T-cell (primary cell): ENCODE results near the gene MYOM1. TPM values are rescaled to one million over a fixed set of nuclear protein-coding genes. Genes with fewer than 3 reads are reported as not detected.
"Not testable (repeated sequence)": the region's sequence is repeated elsewhere in the genome, so short reads cannot be mapped to it uniquely, and the experiment has no call there.

Experiments
- ATAC-seq, 4 experiments: fragments of 200-7000 bp in 3 of 4; fragments of 150-1000 bp in 1 of 4; cut with Tn5 transposase; replicated peaks in 1 of 4; 1 replicate in 3 of 4; 2 replicates in 1 of 4; pipeline ENCODE4 v1.10.0; 2021; ENCODE audit warnings: moderate library complexity in 3 of 4, mild to moderate bottlenecking in 2 of 4, moderate number of reproducible peaks in 1 of 4
- CTCF ChIA-PET, 2 donors: fragments of 300-600 bp; sonication (Branson Sonifier 250); formaldehyde crosslinking; loops; one replicate each; lab custom pipeline; 2022; ENCODE audit warnings: antibody characterized with exemption in 2 of 2; lab: Charles Lee
- POLR2A ChIA-PET, 2 donors: fragments of 300-600 bp; sonication (Branson Sonifier 250); formaldehyde crosslinking; loops; one replicate each; lab custom pipeline; 2022; ENCODE audit warnings: antibody characterized with exemption in 2 of 2; lab: Charles Lee
- DNase-seq, 35 experiments: peaks; one replicate each; pipeline versions ENCODE4 v3.0.0 to v3.0.0-alpha.2; 2013 to 2023
- H3K27ac ChIP-seq: one replicate; pipeline ENCODE4 v1.5.1; 2013; ENCODE audit warnings: low read length
- H3K27me3 ChIP-seq, 2 experiments: replicated peaks in 1 of 2; 1 replicate in 1 of 2; 2 replicates in 1 of 2; pipeline versions ENCODE4 v1.6.1 to v1.7.0; 2013; ENCODE audit warnings: low read length in 1 of 2, mixed read lengths in 1 of 2; ENCODE audit not compliant: control insufficient read depth in 2 of 2, insufficient read depth in 2 of 2; ENCODE audit errors: extremely low read depth in 1 of 2
- H3K36me3 ChIP-seq, 2 donors: 1 replicate in 1 of 2; 2 replicates in 1 of 2; pipeline versions ENCODE4 v1.6.1 to v1.7.0; 2013; ENCODE audit warnings: low read length in 1 of 2; ENCODE audit not compliant: control insufficient read depth in 2 of 2, insufficient read depth in 1 of 2; ENCODE audit errors: extremely low read depth in 1 of 2
- H3K4me1 ChIP-seq, 2 experiments: 1 replicate in 1 of 2; 2 replicates in 1 of 2; pipeline versions ENCODE4 v1.6.1 to v1.7.0; 2013; ENCODE audit warnings: low read length in 2 of 2, mixed read lengths in 1 of 2; ENCODE audit not compliant: insufficient read depth in 2 of 2, control insufficient read depth in 1 of 2; ENCODE audit errors: extremely low read depth in 1 of 2
- H3K4me3 ChIP-seq, 2 donors: 1 replicate in 1 of 2; 2 replicates in 1 of 2; pipeline versions ENCODE4 v1.5.1 to v1.7.0; 2013; ENCODE audit warnings: mild to moderate bottlenecking in 2 of 2, low read length in 1 of 2, moderate library complexity in 1 of 2; ENCODE audit not compliant: control insufficient read depth in 1 of 2; ENCODE audit errors: extremely low read depth in 1 of 2
- H3K9me3 ChIP-seq: 2 replicates; pipeline ENCODE4 v1.7.0; 2013
- H3K27ac Mint-ChIP-seq, 2 donors: one replicate each; pipeline ENCODE4 v1.8.0; 2020 to 2021; ENCODE audit warnings: mild to moderate bottlenecking in 2 of 2, mixed read lengths in 2 of 2
- H3K27me3 Mint-ChIP-seq, 2 donors: one replicate each; pipeline ENCODE4 v1.8.0; 2021 to 2022; ENCODE audit warnings: mixed read lengths in 2 of 2
- H3K36me3 Mint-ChIP-seq: one replicate; pipeline ENCODE4 v1.8.0; 2021; ENCODE audit warnings: mixed read lengths
- H3K4me1 Mint-ChIP-seq, 3 donors: one replicate each; pipeline ENCODE4 v1.8.0; 2020 to 2022; ENCODE audit warnings: mixed read lengths in 3 of 3, mild to moderate bottlenecking in 1 of 3
- H3K4me3 Mint-ChIP-seq, 3 donors: one replicate each; pipeline ENCODE4 v1.8.0; 2020 to 2022; ENCODE audit warnings: mild to moderate bottlenecking in 3 of 3, mixed read lengths in 3 of 3, moderate library complexity in 3 of 3
- H3K9me3 Mint-ChIP-seq, 3 donors: one replicate each; pipeline ENCODE4 v1.8.0; 2020 to 2022; ENCODE audit warnings: mixed read lengths in 3 of 3
- WGBS: methylation state at CpG from one replicate; pipeline ENCODE4 v1.1.5; 2013; ENCODE audit warnings: missing lambda C conversion rate; ENCODE audit not compliant: insufficient coverage; 5-methylcytosine and 5-hydroxymethylcytosine counted together
- total RNA-seq, 35 experiments: library from RNA in 6 of 35; stranded (reverse) in 6 of 35; fragments of 120-200 nt in 1 of 35; gene quantifications; one replicate each; pipeline versions ENCODE4 v1.2.1 to v1.2.4 and lab custom pipeline; 2013 to 2026

Gene MYOM1
- total RNA-seq, 5 donors from 2014 or later (not counting 1 experiment from before 2014, with no cell fraction given), result 0.98 to 7.0 (median 1.9) TPM

DNA sequence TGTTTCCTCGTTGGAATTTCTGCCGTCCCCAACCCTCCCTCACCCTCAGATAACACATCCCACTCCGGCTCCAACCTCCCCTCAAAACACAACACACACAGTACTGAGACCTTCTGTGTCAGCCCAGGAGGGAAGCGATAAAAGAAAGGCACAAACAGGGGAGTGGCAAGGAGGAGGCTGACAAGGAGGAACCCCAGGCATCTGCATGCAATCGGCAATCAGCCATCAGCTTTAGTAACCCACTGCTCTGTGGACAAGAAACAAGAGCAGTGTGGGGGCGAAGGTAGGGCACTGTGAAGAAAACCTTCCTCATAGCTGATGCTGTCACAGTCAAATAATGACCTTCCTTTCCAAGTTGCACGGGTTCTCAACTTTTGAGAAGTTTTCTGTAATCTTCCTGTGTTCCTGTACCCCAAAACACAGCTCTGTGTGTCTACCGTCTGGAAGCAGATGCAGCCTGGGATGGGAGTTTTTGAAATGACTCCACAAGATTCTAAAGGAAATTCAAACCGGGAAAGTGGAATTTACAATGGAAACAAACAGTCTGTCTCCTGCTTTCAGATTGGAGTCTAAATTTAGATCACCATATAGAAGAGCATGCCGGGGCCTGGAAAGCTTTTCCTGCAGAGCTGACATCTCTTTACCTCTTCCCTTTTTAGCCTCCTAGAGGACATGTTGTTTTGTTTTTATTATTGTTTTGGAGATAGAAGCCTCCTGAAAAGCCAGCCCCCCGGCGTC is 190.4 kb downstream of the MYOM1 start:
- H3K27me3 ChIP-seq, result no peaks in the 10 kb centered on the region
- ATAC-seq, result no peak
- H3K4me1 Mint-ChIP-seq, result peaks cover 0 to 10% (median 0%) of the 10 kb centered on the region in 3 donors
- H3K36me3 Mint-ChIP-seq, result no peaks in the 10 kb centered on the region
- H3K9me3 Mint-ChIP-seq, result no peaks in the 10 kb centered on the region
- no peak for DNase-seq
- ChIA-PET POLR2A (interaction anchor here in 1 of 2 donors (0.6 kb wide), 1 partner anchor 84 kb away, joined by 3 read pairs; no protein-coding TSS in a partner anchor), CTCF (no interaction called here)
- H3K4me3 ChIP-seq, result no peak overlapping the region
- 40% methylated on average over 1 of the region's 12 CpGs for WGBS
- H3K27me3 Mint-ChIP-seq, result no peaks in the 10 kb centered on the region
- H3K4me3 Mint-ChIP-seq, result no peak overlapping the region
- no peaks in the 10 kb centered on the region for H3K36me3 ChIP-seq
- peak overlapping the region in 1 of 2 donors; percentile 49 for H3K27ac Mint-ChIP-seq
- H3K27ac ChIP-seq, result no peak overlapping the region
- no peaks in the 10 kb centered on the region for H3K4me1 ChIP-seq
- H3K9me3 ChIP-seq, result no peaks in the 10 kb centered on the region

DNA sequence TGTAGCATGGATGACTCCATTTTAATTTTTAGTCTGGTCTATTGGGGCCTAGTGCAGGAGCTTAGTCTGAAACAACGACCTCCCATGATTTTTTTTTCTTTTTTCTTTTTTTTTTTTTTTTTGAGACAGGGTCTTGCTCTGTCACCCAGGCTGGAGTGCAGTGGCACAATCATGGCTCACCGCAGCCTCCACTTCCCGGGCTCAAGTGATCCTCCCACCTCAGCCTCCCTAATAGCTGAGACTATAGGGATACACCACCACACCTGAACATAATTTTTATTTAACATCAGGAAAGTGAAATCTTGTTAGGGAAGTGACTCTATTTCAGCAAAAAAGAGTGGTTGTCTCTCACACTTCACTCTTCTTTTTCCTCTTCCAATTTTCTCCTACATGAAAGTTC is 191.7 kb downstream of the MYOM1 start:
- H3K36me3 Mint-ChIP-seq, H3K9me3 Mint-ChIP-seq, H3K27ac ChIP-seq, H3K27me3 Mint-ChIP-seq, H3K36me3 ChIP-seq, H3K4me1 Mint-ChIP-seq, H3K4me3 ChIP-seq, DNase-seq, ATAC-seq, H3K27me3 ChIP-seq, H3K4me1 ChIP-seq, CTCF ChIA-PET, H3K27ac Mint-ChIP-seq, H3K9me3 ChIP-seq, H3K4me3 Mint-ChIP-seq: not testable (repeated sequence)
- POLR2A ChIA-PET, result interaction anchor here in 1 of 2 donors (0.6 kb wide), 1 partner anchor 10 kb away, joined by 4 read pairs; no protein-coding TSS in a partner anchor
- 67% methylated on average over 1 of the region's 3 CpGs for WGBS

DNA sequence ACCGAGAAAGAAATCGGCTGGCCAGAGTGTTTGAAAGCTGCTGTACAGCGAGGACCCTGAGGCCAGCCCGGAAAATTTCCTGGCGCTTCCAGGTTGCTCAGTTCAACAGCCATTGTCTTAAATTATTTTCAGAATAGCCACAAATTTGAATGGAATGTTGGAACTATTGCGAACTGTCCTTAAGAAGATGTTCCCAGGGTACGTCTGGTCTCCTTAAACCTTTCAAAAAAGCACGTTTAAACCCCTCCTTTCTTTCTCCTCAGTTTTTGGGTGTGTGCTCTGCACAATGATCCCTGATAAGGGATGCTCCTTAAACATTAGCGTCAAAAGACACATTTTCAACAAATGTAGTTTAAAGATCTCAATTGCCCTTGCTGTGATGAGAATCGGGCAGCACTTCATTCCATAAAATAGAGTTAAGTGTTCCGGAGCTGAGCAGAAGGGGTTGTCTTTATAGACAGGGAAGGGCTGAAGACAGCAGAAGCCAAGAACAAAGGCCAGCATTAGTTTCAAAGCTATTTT is 192.3 kb downstream of the MYOM1 start:
- Histone ChIP-seq H3K36me3 (no peaks in the 10 kb centered on the region), H3K27ac (no peak overlapping the region), H3K27me3 (no peaks in the 10 kb centered on the region), H3K4me3 (no peak overlapping the region), H3K4me1 (no peaks in the 10 kb centered on the region), H3K9me3 (no peaks in the 10 kb centered on the region)
- no peaks in the 10 kb centered on the region for H3K27me3 Mint-ChIP-seq
- ATAC-seq, result no peak
- no peak for DNase-seq
- no peaks in the 10 kb centered on the region for H3K9me3 Mint-ChIP-seq
- ChIA-PET CTCF (no interaction called here), POLR2A (interaction anchor here in 1 of 2 donors (0.6 kb wide), 1 partner anchor 9 kb away, joined by 4 read pairs; no protein-coding TSS in a partner anchor)
- 95% methylated on average over 6 of the region's 11 CpGs for WGBS
- H3K4me3 Mint-ChIP-seq, result no peak overlapping the region
- no peak overlapping the region for H3K27ac Mint-ChIP-seq
- no peaks in the 10 kb centered on the region for H3K36me3 Mint-ChIP-seq
- H3K4me1 Mint-ChIP-seq, result peaks cover 0 to 10% (median 0%) of the 10 kb centered on the region in 3 donors

DNA sequence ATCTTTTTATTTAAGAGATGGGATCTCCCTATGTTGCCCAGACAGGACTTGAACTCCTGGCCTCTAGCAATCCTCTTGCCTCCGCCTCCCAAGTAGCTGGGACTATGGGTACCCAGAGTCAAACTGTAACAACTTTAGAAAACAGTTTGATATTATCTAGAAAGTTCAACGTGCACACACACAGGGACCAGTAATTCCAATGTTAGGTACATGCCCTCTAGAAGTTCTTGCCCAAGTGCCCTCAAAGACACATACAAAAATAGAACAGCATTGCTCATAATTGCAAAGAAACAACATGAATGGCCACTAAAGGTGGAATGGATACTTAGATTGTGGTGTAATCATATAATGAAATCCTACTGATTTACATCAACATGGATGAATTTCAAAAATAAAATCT is 194.2 kb downstream of the MYOM1 start:
- no peaks in the 10 kb centered on the region for H3K9me3 Mint-ChIP-seq
- no peaks in the 10 kb centered on the region for H3K9me3 ChIP-seq
- no peak overlapping the region for H3K4me3 ChIP-seq
- ChIA-PET POLR2A (no interaction called here), CTCF (no interaction called here)
- no peak for ATAC-seq
- no peaks in the 10 kb centered on the region for H3K4me1 ChIP-seq
- no peaks in the 10 kb centered on the region for H3K36me3 Mint-ChIP-seq
- no peak for DNase-seq
- no peak overlapping the region for H3K4me3 Mint-ChIP-seq
- WGBS, result 100% methylated on average over 1 of the region's 2 CpGs
- no peaks in the 10 kb centered on the region for H3K36me3 ChIP-seq
- no peaks in the 10 kb centered on the region for H3K27me3 Mint-ChIP-seq
- H3K27ac Mint-ChIP-seq, result no peak overlapping the region
- no peaks in the 10 kb centered on the region for H3K4me1 Mint-ChIP-seq
- H3K27me3 ChIP-seq, result no peaks in the 10 kb centered on the region
- H3K27ac ChIP-seq, result no peak overlapping the region

DNA sequence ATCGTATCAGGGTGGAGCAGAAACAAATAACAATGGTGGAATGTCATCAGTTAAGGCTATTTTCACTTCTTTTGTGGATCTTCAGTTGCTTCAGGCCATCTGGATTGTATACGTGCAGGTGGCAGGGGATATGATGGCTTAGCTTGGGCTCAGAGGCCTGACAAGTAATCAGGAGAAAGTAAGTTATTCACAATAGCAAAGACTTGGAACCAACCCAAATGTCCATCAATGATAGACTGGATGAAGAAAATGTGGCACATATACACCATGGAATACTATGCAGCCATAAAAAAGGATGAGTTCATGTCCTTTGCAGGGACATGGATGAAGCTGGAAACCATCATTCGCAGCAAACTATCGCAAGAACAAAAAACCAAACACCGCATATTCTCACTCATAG is 196.2 kb downstream of the MYOM1 start:
- H3K4me1 ChIP-seq, H3K4me3 Mint-ChIP-seq, H3K27ac ChIP-seq, H3K4me3 ChIP-seq, H3K36me3 ChIP-seq, H3K27ac Mint-ChIP-seq, H3K27me3 Mint-ChIP-seq, H3K9me3 Mint-ChIP-seq, H3K36me3 Mint-ChIP-seq, H3K27me3 ChIP-seq, ATAC-seq, POLR2A ChIA-PET, H3K9me3 ChIP-seq, DNase-seq, H3K4me1 Mint-ChIP-seq: not testable (repeated sequence)
- CTCF ChIA-PET, result interaction anchor here in 1 of 2 donors (0.7 kb wide), 1 partner anchor 78 kb away, joined by 3 read pairs; no protein-coding TSS in a partner anchor
- 100% methylated on average over 1 of the region's 5 CpGs for WGBS
